ENCODE data around the gene ALAD. TPM values are rescaled to one million over a fixed set of nuclear protein-coding genes. Genes with fewer than 3 reads are reported as not detected.

The ALAD gene
- total and polyA plus RNA-seq, 2 of the 13 experiments (the other 11 are each of a cell fraction or from before 2014, with no cell fraction given): 21.8 to 30.1 TPM

DNA sequence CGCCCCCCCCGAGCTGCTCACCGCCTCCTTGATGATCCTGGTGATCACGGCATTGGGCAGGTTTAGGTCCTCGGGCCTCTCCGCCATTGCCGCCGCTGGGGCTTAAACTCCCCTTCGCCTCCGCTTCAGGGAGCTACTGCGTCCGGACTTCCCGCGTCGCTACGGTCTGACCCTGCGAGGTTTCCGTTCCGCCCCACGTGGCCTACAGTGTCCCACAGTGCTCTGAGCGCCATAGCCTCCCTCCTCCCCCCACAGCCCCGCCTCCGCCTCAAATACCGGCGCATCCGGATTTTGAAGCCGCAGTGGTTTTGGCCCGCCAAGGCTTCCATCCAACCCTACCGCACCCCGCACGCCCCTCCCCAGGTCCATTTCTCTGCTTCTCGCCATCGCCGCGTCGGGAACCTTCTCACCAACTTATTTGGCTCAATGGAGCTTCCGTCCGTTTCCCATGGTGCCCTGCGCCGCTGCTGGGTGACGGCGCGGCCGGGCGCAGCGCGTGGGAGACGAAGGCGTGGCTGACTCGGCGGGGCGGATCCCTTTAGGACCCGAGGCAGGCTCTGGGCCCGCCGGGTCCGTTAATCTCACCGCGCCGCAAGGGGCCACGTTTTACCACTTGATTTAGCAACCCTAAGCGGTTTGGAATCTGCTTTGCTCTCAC, 9.3 kb upstream of the ALAD start, which contains the start of the genes C9orf43 and POLE3 (continued):
- TF ChIP-seq MEIS2 (CRISPR knock-in tag; IDR thresholded peaks at IDR 0.05): peak; percentile 73
- TF ChIP-seq ZNF383 (CRISPR knock-in tag; IDR thresholded peaks at IDR 0.05; ENCODE audit: borderline replicate concordance): 0 out of 2 replicates have a peak, but pooled peaks have one; percentile 77
- no peak for TF ChIP-seq JARID2 (CRISPR knock-in tag; IDR thresholded peaks at IDR 0.05; ENCODE audit: insufficient replicate concordance)
- no peak for TF ChIP-seq ZKSCAN5 (CRISPR knock-in tag; IDR thresholded peaks at IDR 0.05)
- TF ChIP-seq TERF1 (CRISPR knock-in tag; IDR thresholded peaks at IDR 0.05): no peak
- no peak for TF ChIP-seq ETS1 (CRISPR knock-in tag; IDR thresholded peaks at IDR 0.05)
- peak; percentile 70 for TF ChIP-seq AGO2 (optimal IDR thresholded peaks at IDR 0.05; ENCODE audit: low read depth, low read length)
- TF ChIP-seq PLRG1 (conservative IDR thresholded peaks at IDR 0.05): no peak
- peak; percentile 39; the same call in 1 of the 2 replicates for TF ChIP-seq ZNF329 (CRISPR knock-in tag; IDR thresholded peaks at IDR 0.05; ENCODE audit: low read depth)
- peak; percentile 83 for TF ChIP-seq ZNF776 (CRISPR knock-in tag; IDR thresholded peaks at IDR 0.05)
- TF ChIP-seq STAG1 (CRISPR knock-in tag; IDR thresholded peaks at IDR 0.05): peak; percentile 24; the same call in 1 of the 2 replicates
- TF ChIP-seq, protein P1, sequence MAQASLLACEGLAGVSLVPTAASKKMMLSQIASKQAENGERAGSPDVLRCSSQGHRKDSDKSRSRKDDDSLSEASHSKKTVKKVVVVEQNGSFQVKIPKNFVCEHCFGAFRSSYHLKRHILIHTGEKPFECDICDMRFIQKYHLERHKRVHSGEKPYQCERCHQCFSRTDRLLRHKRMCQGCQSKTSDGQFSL (CRISPR knock-in tag; IDR thresholded peaks at IDR 0.05): peak; percentile 89
- TF ChIP-seq DPF2 (CRISPR knock-in tag; IDR thresholded peaks at IDR 0.05; ENCODE audit: borderline replicate concordance, low read depth): 0 out of 2 replicates have a peak, but pooled peaks have one; percentile 12
- TF ChIP-seq HOXA5 (CRISPR knock-in tag; IDR thresholded peaks at IDR 0.05): peak; percentile 75
- TF ChIP-seq ZNF784 (CRISPR knock-in tag; IDR thresholded peaks at IDR 0.05; ENCODE audit: borderline replicate concordance): no peak
- TF ChIP-seq NRL (CRISPR knock-in tag; IDR thresholded peaks at IDR 0.05; ENCODE audit: borderline replicate concordance): peak; percentile 86; the same call in 1 of the 2 replicates
- peak; percentile 93 for TF ChIP-seq RBFOX2 (IDR thresholded peaks at IDR 0.05; ENCODE audit: low read depth, low read length)
- no peak for TF ChIP-seq ZNF777 (CRISPR knock-in tag; IDR thresholded peaks at IDR 0.05)
- TF ChIP-seq TOPORS (CRISPR knock-in tag; IDR thresholded peaks at IDR 0.05): peak; percentile 69; the same call in 1 of the 2 replicates
- peak; percentile 83; the same call in 1 of the 2 replicates for TF ChIP-seq MED13 (CRISPR knock-in tag; IDR thresholded peaks at IDR 0.05)
- TF ChIP-seq ELF3 (CRISPR knock-in tag; IDR thresholded peaks at IDR 0.05): peak; percentile 57
- no peak; the same call in 1 of the 2 replicates for TF ChIP-seq ZBTB3 (CRISPR knock-in tag; IDR thresholded peaks at IDR 0.05; ENCODE audit: borderline replicate concordance, low read depth)
- no peak for TF ChIP-seq ZSCAN31 (CRISPR knock-in tag; IDR thresholded peaks at IDR 0.05; ENCODE audit: low read depth)
- no peak for TF ChIP-seq KLF9 (CRISPR knock-in tag; IDR thresholded peaks at IDR 0.05; ENCODE audit: low read depth)
- TF ChIP-seq AGO1 (IDR thresholded peaks at IDR 0.05; ENCODE audit: low read depth, low read length, poor library complexity, severe bottlenecking): no peak
- TF ChIP-seq MTF1 (CRISPR knock-in tag; IDR thresholded peaks at IDR 0.05): peak; percentile 82
- TF ChIP-seq THYN1 (CRISPR knock-in tag; IDR thresholded peaks at IDR 0.05; ENCODE audit: borderline replicate concordance, low read depth): no peak; the same call in 1 of the 2 replicates
- TF ChIP-seq SCMH1 (CRISPR knock-in tag; IDR thresholded peaks at IDR 0.05; ENCODE audit: borderline replicate concordance): no peak
- TF ChIP-seq DNMT3B (CRISPR knock-in tag; conservative IDR thresholded peaks at IDR 0.05): peak; percentile 82; the same call in 1 of the 2 replicates

Data from HepG2 (cell line).